ENCODE data around the gene GALNS. TPM values are rescaled to one million over a fixed set of nuclear protein-coding genes. Genes with fewer than 3 reads are reported as not detected.

Gene GALNS
- total and polyA plus RNA-seq, 4 donors: 6.8 to 20.6 (median 10.8) TPM

- no peak overlapping the region for H3K9ac ChIP-seq (ENCODE audit: low read depth in 1 of 2, low read length in 2 of 2)
Measured at GRCh38 chr16:88856122-88856827, 472 bp downstream of the GALNS start.

More at GRCh38 chr16:88856122-88856827, 472 bp downstream of the GALNS start:
- WGBS: 17% methylated on average over 52 of the region's 53 CpGs
- TF ChIP-seq GABPA (IDR thresholded peaks at IDR 0.05 in 1 of 2, conservative IDR thresholded peaks at IDR 0.05 in 1 of 2) (no peak), MAX (IDR thresholded peaks at IDR 0.05) (no peak), ATF3 (IDR thresholded peaks at IDR 0.05) (no peak), TAF1 (conservative IDR thresholded peaks at IDR 0.05) (no peak), HNF4A (conservative IDR thresholded peaks at IDR 0.05) (no peak), SP1 (IDR thresholded peaks at IDR 0.05) (no peak), REST (IDR thresholded peaks at IDR 0.05) (no peak), RAD21 (IDR thresholded peaks at IDR 0.05) (no peak), CTCF (IDR thresholded peaks at IDR 0.05; ENCODE audit: low read depth, low read length, missing input control) (no peak), EGR1 (IDR thresholded peaks at IDR 0.05; ENCODE audit: low read depth in 2 of 2) (no peak), NR2F2 (IDR thresholded peaks at IDR 0.05) (no peak), ZBTB33 (IDR thresholded peaks at IDR 0.05) (no peak), HNF4G (IDR thresholded peaks at IDR 0.05) (no peak), JUND (IDR thresholded peaks at IDR 0.05) (no peak), RXRA (IDR thresholded peaks at IDR 0.05) (no peak), YY1 (IDR thresholded peaks at IDR 0.05) (no peak), FOXA1 (IDR thresholded peaks at IDR 0.05) (no peak), FOXA2 (IDR thresholded peaks at IDR 0.05) (no peak)
- H3K27me3 ChIP-seq (ENCODE audit: control insufficient read depth in 4 of 4, insufficient read depth in 4 of 4, low read length in 3 of 4): no peaks in the 10 kb centered on the region
- H3K4me3 ChIP-seq (ENCODE audit: low read depth in 1 of 3, low read length in 3 of 3): peak overlapping the region; percentile 21 to 68 (median 59)
- peaks cover 5 to 25% (median 16%) of the 10 kb centered on the region in 4 donors for H3K36me3 ChIP-seq (ENCODE audit: control insufficient read depth in 4 of 4, insufficient read depth in 3 of 4, low read depth in 1 of 4, low read length in 3 of 4)
- peaks cover 12 to 36% (median 26%) of the 10 kb centered on the region in 4 donors for H3K4me1 ChIP-seq (ENCODE audit: control insufficient read depth in 4 of 4, insufficient read depth in 4 of 4, low read length in 3 of 4)
- H3K9me3 ChIP-seq (ENCODE audit: control insufficient read depth in 4 of 4, low read length in 3 of 4): no peaks in the 10 kb centered on the region
- H3K27ac ChIP-seq (ENCODE audit: low read depth in 1 of 2, low read length in 2 of 2): peak overlapping the region in 1 of 2 donors; percentile 62
- no peak for DNase-seq (ENCODE audit: low spot score)
